Vagina (tissue), 2 donors: ENCODE results near the gene RAB44. TPM values are rescaled to one million over a fixed set of nuclear protein-coding genes. Genes with fewer than 3 reads are reported as not detected.

ENCODE experiments used
- DNase-seq, 2 donors: peaks; one replicate each; pipeline ENCODE4 v3.0.0-alpha.2; 2017; ENCODE audit errors: extremely low spot score in 2 of 2
- H3K27ac ChIP-seq: fragments of 200-600 bp; sonication (generic); one replicate; pipeline ENCODE4 v1.5.1; 2019
- H3K27me3 ChIP-seq: fragments of 200-600 bp; sonication (generic); one replicate; pipeline ENCODE4 v1.5.1; 2019
- H3K36me3 ChIP-seq, 2 donors: fragments of 200-600 bp; sonication (generic); one replicate each; pipeline ENCODE4 v1.5.1; 2017 to 2019
- H3K4me1 ChIP-seq: fragments of 200-600 bp; sonication (generic); one replicate; pipeline ENCODE4 v1.5.1; 2019
- H3K4me3 ChIP-seq, 2 donors: fragments of 200-600 bp; sonication (generic); 1 replicate in 1 of 2; 2 replicates in 1 of 2; pipeline ENCODE4 v1.5.1; 2016 to 2019
- H3K9me3 ChIP-seq: fragments of 200-600 bp; sonication (generic); one replicate; pipeline ENCODE4 v1.5.1; 2019
- CTCF ChIP-seq, 3 experiments: fragments of 450-650 bp in 2 of 3; fragments of 200-600 bp in 1 of 3; sonication (generic) in 1 of 3; IDR thresholded peaks; one replicate each; pipeline ENCODE4 v1.5.1; 2017 to 2019; ENCODE audit warnings: antibody characterized with exemption in 3 of 3, mild to moderate bottlenecking in 2 of 3, moderate library complexity in 2 of 3
- POLR2A ChIP-seq, 2 donors: fragments of 450-650 bp; IDR thresholded peaks; one replicate each; pipeline ENCODE4 v1.6.1; 2017; ENCODE audit warnings: antibody characterized with exemption in 2 of 2, mild to moderate bottlenecking in 2 of 2, moderate library complexity in 2 of 2
- POLR2AphosphoS5 ChIP-seq, 2 donors: sonication (generic); formaldehyde crosslinking; IDR thresholded peaks; one replicate each; pipeline ENCODE4 v1.9.0; 2017; ENCODE audit warnings: antibody characterized with exemption in 2 of 2, mild to moderate bottlenecking in 2 of 2, low read depth in 1 of 2; ENCODE audit not compliant: insufficient read depth in 1 of 2
- intact Hi-C: fragments of 100-400 bp; cut with DNase I; formaldehyde crosslinking; loops from one replicate; pipeline ENCODE4 v1.15.1; 2023
- total RNA-seq: library from RNA; depleted of rRNA; stranded (reverse); fragments of >200 nt; gene quantifications from one replicate; pipeline ENCODE4 v1.2.3, GENCODE V29; 2016

The RAB44 gene
- total RNA-seq, 1 donor from 2014 or later, result 0.49 TPM

GRCh38 chr6:36762123-36762522 lies 64.5 kb downstream of the RAB44 start:
- H3K27ac ChIP-seq, result no peak overlapping the region
- H3K4me3 ChIP-seq, result no peak overlapping the region
- H3K27me3 ChIP-seq, result no peaks in the 10 kb centered on the region
- TF ChIP-seq CTCF (IDR thresholded peaks at IDR 0.05), result no peak
- TF ChIP-seq POLR2AphosphoS5 (IDR thresholded peaks at IDR 0.05; ENCODE audit: insufficient read depth in 1 of 2, low read depth in 1 of 2), result no peak
- no peak for TF ChIP-seq POLR2A (IDR thresholded peaks at IDR 0.05)
- no peaks in the 10 kb centered on the region for H3K36me3 ChIP-seq
- intact Hi-C loops, result loop anchor here (10.0 kb wide), 1 partner anchor 223 kb away; the partner anchor contains the start of gene MTCH1
- no peaks in the 10 kb centered on the region for H3K9me3 ChIP-seq
- DNase-seq, result no peak
- peaks cover 13% of the 10 kb centered on the region for H3K4me1 ChIP-seq

GRCh38 chr6:36765190-36765589 lies 67.6 kb downstream of the RAB44 start:
- Histone ChIP-seq H3K9me3 (no peaks in the 10 kb centered on the region), H3K27ac (peak overlapping the region; percentile 27), H3K27me3 (no peaks in the 10 kb centered on the region), H3K36me3 (no peaks in the 10 kb centered on the region), H3K4me3 (no peak overlapping the region), H3K4me1 (peaks cover 18% of the 10 kb centered on the region)
- intact Hi-C loops, result loop anchor here (10.0 kb wide), 1 partner anchor 220 kb away; the partner anchor contains the start of gene MTCH1
- no peak for DNase-seq
- no peak for TF ChIP-seq POLR2A (IDR thresholded peaks at IDR 0.05)
- TF ChIP-seq POLR2AphosphoS5 (IDR thresholded peaks at IDR 0.05; ENCODE audit: insufficient read depth in 1 of 2, low read depth in 1 of 2), result no peak
- no peak for TF ChIP-seq CTCF (IDR thresholded peaks at IDR 0.05)

GRCh38 chr6:36765594-36766398 lies 68.2 kb downstream of the RAB44 start:
- Histone ChIP-seq H3K27ac (peak overlapping the region; percentile 27), H3K9me3 (no peaks in the 10 kb centered on the region), H3K36me3 (no peaks in the 10 kb centered on the region), H3K27me3 (no peaks in the 10 kb centered on the region), H3K4me3 (no peak overlapping the region), H3K4me1 (peaks cover 24% of the 10 kb centered on the region)
- intact Hi-C loops, result loop anchor here (1.0 to 10.0 kb wide), 2 partner anchors 86 to 219 kb away; partner anchors contain the start of gene MTCH1
- TF ChIP-seq CTCF (IDR thresholded peaks at IDR 0.05), result peak; percentile 69 to 94 (median 86)
- TF ChIP-seq POLR2AphosphoS5 (IDR thresholded peaks at IDR 0.05; ENCODE audit: insufficient read depth in 1 of 2, low read depth in 1 of 2), result peak; percentile 47 to 58
- TF ChIP-seq POLR2A (IDR thresholded peaks at IDR 0.05), result no peak
- no peak for DNase-seq

- no peak for TF ChIP-seq POLR2A (IDR thresholded peaks at IDR 0.05)
- TF ChIP-seq POLR2AphosphoS5 (IDR thresholded peaks at IDR 0.05; ENCODE audit: insufficient read depth in 1 of 2, low read depth in 1 of 2), result no peak
- no peak for TF ChIP-seq CTCF (IDR thresholded peaks at IDR 0.05)
- no peaks in the 10 kb centered on the region for H3K36me3 ChIP-seq
- H3K27me3 ChIP-seq, result no peaks in the 10 kb centered on the region
- H3K27ac ChIP-seq, result no peak overlapping the region
- DNase-seq, result no peak
- peaks cover 26% of the 10 kb centered on the region for H3K4me1 ChIP-seq
- intact Hi-C loops, result loop anchor here (1.0 to 10.0 kb wide), 2 partner anchors 85 to 218 kb away; partner anchors contain the start of gene MTCH1
- no peak overlapping the region for H3K4me3 ChIP-seq
- H3K9me3 ChIP-seq, result no peaks in the 10 kb centered on the region
Observed at GRCh38 chr6:36766399-36766945, 68.8 kb downstream of the RAB44 start.
